H9 (cell line): Measurements from ENCODE around the gene RPE65. TPM values are rescaled to one million over a fixed set of nuclear protein-coding genes. Genes with fewer than 3 reads are reported as not detected.

Source experiments
- DNase-seq: peaks from one replicate; pipeline ENCODE4 v3.0.0-alpha.2; 2017
- H2AFZ ChIP-seq: one replicate; pipeline ENCODE4 v1.6.1; 2013; ENCODE audit warnings: mild to moderate bottlenecking, low read length, control low read depth, moderate library complexity
- H2AK5ac ChIP-seq: 2 replicates; pipeline ENCODE4 v1.6.1; 2013; ENCODE audit warnings: low read length, control low read depth, mixed read lengths; ENCODE audit not compliant: insufficient read length
- H2BK120ac ChIP-seq: one replicate; pipeline ENCODE4 v1.6.1; 2013; ENCODE audit warnings: low read depth, mild to moderate bottlenecking, low read length, control low read depth, inconsistent platforms; ENCODE audit not compliant: poor library complexity, severe bottlenecking
- H2BK12ac ChIP-seq: 2 replicates; pipeline ENCODE4 v1.6.1; 2013; ENCODE audit warnings: low read length, control low read depth, mixed read lengths, low read depth; ENCODE audit not compliant: insufficient read length
- H2BK15ac ChIP-seq: 2 replicates; pipeline ENCODE4 v1.6.1; 2013; ENCODE audit warnings: low read depth, low read length, control low read depth
- H2BK20ac ChIP-seq: one replicate; pipeline ENCODE4 v1.6.1; 2013; ENCODE audit warnings: low read depth, mild to moderate bottlenecking, low read length, control low read depth, inconsistent platforms; ENCODE audit not compliant: poor library complexity, severe bottlenecking
- H2BK5ac ChIP-seq: 2 replicates; pipeline ENCODE4 v1.6.1; 2013; ENCODE audit warnings: low read length, control low read depth, mixed read lengths; ENCODE audit not compliant: insufficient read length
- H3K14ac ChIP-seq: 2 replicates; pipeline ENCODE4 v1.6.1; 2013; ENCODE audit warnings: low read length, control low read depth; ENCODE audit not compliant: insufficient read depth
- H3K18ac ChIP-seq: 2 replicates; pipeline ENCODE4 v1.6.1; 2013; ENCODE audit warnings: low read depth, mild to moderate bottlenecking, mixed read lengths, low read length, control low read depth; ENCODE audit not compliant: insufficient read length
- H3K23ac ChIP-seq: 2 replicates; pipeline ENCODE4 v1.6.1; 2013; ENCODE audit warnings: low read length, control low read depth, mixed read lengths, low read depth; ENCODE audit not compliant: insufficient read length
- H3K23me2 ChIP-seq: 2 replicates; pipeline ENCODE4 v1.6.1; 2013; ENCODE audit warnings: low read depth, mild to moderate bottlenecking, mixed read lengths, low read length, control low read depth; ENCODE audit not compliant: insufficient read length, poor library complexity, severe bottlenecking
- H3K27ac ChIP-seq: 2 replicates; pipeline ENCODE4 v1.5.1; 2013; ENCODE audit warnings: low read length, control low read depth, mixed read lengths, low read depth; ENCODE audit not compliant: insufficient read length
- H3K27me3 ChIP-seq: 2 replicates; pipeline ENCODE4 v1.6.1; 2013; ENCODE audit warnings: low read length, control low read depth, inconsistent platforms; ENCODE audit not compliant: insufficient read depth
- H3K4ac ChIP-seq: 2 replicates; pipeline ENCODE4 v1.6.1; 2013; ENCODE audit warnings: low read depth, mild to moderate bottlenecking, control low read depth, inconsistent platforms, low read length, moderate library complexity
- H3K4me1 ChIP-seq: 2 replicates; pipeline ENCODE4 v1.6.1; 2013; ENCODE audit warnings: low read length, control low read depth, inconsistent platforms; ENCODE audit not compliant: insufficient read depth
- H3K4me2 ChIP-seq: 2 replicates; pipeline ENCODE4 v1.6.1; 2013; ENCODE audit warnings: low read length, control low read depth, mixed read lengths; ENCODE audit not compliant: insufficient read length, insufficient read depth
- H3K56ac ChIP-seq: 2 replicates; pipeline ENCODE4 v1.6.1; 2013; ENCODE audit warnings: low read depth, mild to moderate bottlenecking, mixed read lengths, low read length, control low read depth; ENCODE audit not compliant: insufficient read length
- H3K79me1 ChIP-seq: 2 replicates; pipeline ENCODE4 v1.6.1; 2013; ENCODE audit warnings: low read depth, mild to moderate bottlenecking, moderate library complexity, low read length, control low read depth, inconsistent platforms; ENCODE audit not compliant: insufficient read depth, poor library complexity, severe bottlenecking
- H3K79me2 ChIP-seq: 2 replicates; pipeline ENCODE4 v1.6.1; 2013; ENCODE audit warnings: low read length, control low read depth, inconsistent platforms; ENCODE audit not compliant: insufficient read depth
- H3K9ac ChIP-seq: 2 replicates; pipeline ENCODE4 v1.6.1; 2013; ENCODE audit warnings: low read length, control low read depth, mixed read lengths; ENCODE audit not compliant: insufficient read length; ENCODE audit errors: extremely low read depth
- H3K9me3 ChIP-seq: one replicate; pipeline ENCODE4 v1.6.1; 2013; ENCODE audit warnings: low read depth, low read length, inconsistent platforms; ENCODE audit not compliant: control insufficient read depth
- H3T11ph ChIP-seq: one replicate; pipeline ENCODE4 v1.6.1; 2013; ENCODE audit warnings: mild to moderate bottlenecking, low read length, control low read depth, inconsistent platforms
- H4K20me1 ChIP-seq: one replicate; pipeline ENCODE4 v1.6.1; 2013; ENCODE audit not compliant: control insufficient read depth, insufficient read length, insufficient read depth
- H4K5ac ChIP-seq: 2 replicates; pipeline ENCODE4 v1.6.1; 2013; ENCODE audit warnings: low read depth, mild to moderate bottlenecking, mixed read lengths, low read length, control low read depth; ENCODE audit not compliant: insufficient read length
- H4K8ac ChIP-seq: replicated peaks from 2 replicates; pipeline ENCODE4 v1.6.1; 2013; ENCODE audit warnings: low read length, control low read depth, mixed read lengths, low read depth; ENCODE audit not compliant: insufficient read length
- H4K91ac ChIP-seq: 2 replicates; pipeline ENCODE4 v1.6.1; 2013; ENCODE audit warnings: low read depth, mild to moderate bottlenecking, moderate library complexity, mixed read lengths, low read length, control low read depth; ENCODE audit not compliant: insufficient read length
- H3K27ac Mint-ChIP-seq, 3 experiments: 2 replicates in 2 of 3; 3 replicates in 1 of 3; pipeline ENCODE4 v1.8.0; 2020 to 2021; ENCODE audit warnings: mixed read lengths in 3 of 3, mild to moderate bottlenecking in 1 of 3, moderate library complexity in 1 of 3
- H3K27me3 Mint-ChIP-seq: 2 replicates; pipeline ENCODE4 v1.8.0; 2021; ENCODE audit warnings: low read depth, mild to moderate bottlenecking, moderate library complexity, mixed read lengths
- H3K36me3 Mint-ChIP-seq, 3 experiments: 2 replicates in 2 of 3; 3 replicates in 1 of 3; pipeline ENCODE4 v1.8.0; 2020 to 2021; ENCODE audit warnings: low read depth in 3 of 3, mixed read lengths in 3 of 3; ENCODE audit not compliant: insufficient read depth in 1 of 3
- H3K4me1 Mint-ChIP-seq, 2 experiments: 2 replicates each; pipeline ENCODE4 v1.8.0; 2020; ENCODE audit warnings: mixed read lengths in 2 of 2
- H3K4me3 Mint-ChIP-seq, 2 experiments: 2 replicates in 1 of 2; 3 replicates in 1 of 2; pipeline ENCODE4 v1.8.0; 2020 to 2021; ENCODE audit warnings: mild to moderate bottlenecking in 2 of 2, mixed read lengths in 2 of 2, moderate library complexity in 1 of 2
- H3K9me3 Mint-ChIP-seq, 2 experiments: 2 replicates in 1 of 2; 3 replicates in 1 of 2; pipeline ENCODE4 v1.8.0; 2020; ENCODE audit warnings: mild to moderate bottlenecking in 2 of 2, mixed read lengths in 2 of 2, moderate library complexity in 1 of 2
- WGBS: extraction: QIAGEN DNeasy Blood & Tissue Kit; methylation state at CpG from one replicate; pipeline ENCODE4 v1.1.7; 2013; ENCODE audit warnings: missing lambda C conversion rate, low lambda C conversion rate, mixed read lengths; ENCODE audit not compliant: insufficient read length; ENCODE audit errors: extremely low coverage; 5-methylcytosine and 5-hydroxymethylcytosine counted together
- total RNA-seq: library from RNA; stranded (reverse); gene quantifications from 2 replicates; pipeline ENCODE4 v1.2.1, GENCODE V29; 2021
- TF ChIP-seq, protein P1 (sequence below): fragments of 200-600 bp; sonication (generic); conservative IDR thresholded peaks from 3 replicates; pipeline ENCODE4 v1.8.0; 2021; ENCODE audit warnings: antibody characterized with exemption, mild to moderate bottlenecking

The RPE65 gene
- total RNA-seq, 1 experiment from 2014 or later, result not detected

DNA sequence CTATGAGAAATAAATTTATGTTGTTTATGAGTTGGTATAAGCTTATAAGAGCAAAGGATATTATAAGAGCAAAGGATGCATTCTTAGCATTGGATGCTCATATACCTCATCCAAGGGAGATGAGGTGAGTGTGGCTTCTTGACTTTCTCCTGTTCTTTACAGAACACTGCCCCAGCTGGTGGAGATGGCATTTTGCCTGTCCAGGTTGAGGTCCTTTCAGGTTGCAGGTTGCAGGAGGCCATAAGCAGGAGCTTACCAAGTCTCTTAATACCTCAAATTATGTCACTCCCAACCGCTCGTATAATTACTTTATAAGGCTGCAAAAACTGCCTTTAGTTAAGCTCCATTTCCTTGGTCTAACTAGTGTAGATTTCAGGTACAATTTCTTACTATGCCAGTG, 66.7 kb downstream of the RPE65 start:
- TF ChIP-seq, protein P1, sequence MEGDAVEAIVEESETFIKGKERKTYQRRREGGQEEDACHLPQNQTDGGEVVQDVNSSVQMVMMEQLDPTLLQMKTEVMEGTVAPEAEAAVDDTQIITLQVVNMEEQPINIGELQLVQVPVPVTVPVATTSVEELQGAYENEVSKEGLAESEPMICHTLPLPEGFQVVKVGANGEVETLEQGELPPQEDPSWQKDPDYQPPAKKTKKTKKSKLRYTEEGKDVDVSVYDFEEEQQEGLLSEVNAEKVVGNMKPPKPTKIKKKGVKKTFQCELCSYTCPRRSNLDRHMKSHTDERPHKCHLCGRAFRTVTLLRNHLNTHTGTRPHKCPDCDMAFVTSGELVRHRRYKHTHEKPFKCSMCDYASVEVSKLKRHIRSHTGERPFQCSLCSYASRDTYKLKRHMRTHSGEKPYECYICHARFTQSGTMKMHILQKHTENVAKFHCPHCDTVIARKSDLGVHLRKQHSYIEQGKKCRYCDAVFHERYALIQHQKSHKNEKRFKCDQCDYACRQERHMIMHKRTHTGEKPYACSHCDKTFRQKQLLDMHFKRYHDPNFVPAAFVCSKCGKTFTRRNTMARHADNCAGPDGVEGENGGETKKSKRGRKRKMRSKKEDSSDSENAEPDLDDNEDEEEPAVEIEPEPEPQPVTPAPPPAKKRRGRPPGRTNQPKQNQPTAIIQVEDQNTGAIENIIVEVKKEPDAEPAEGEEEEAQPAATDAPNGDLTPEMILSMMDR, result 0 out of 3 replicates have a peak, but pooled peaks have one; percentile 9
- H3K27ac Mint-ChIP-seq, result no peak overlapping the region
- no peak overlapping the region for H3K4me2 ChIP-seq
- H3K79me1 ChIP-seq, result no peaks in the 10 kb centered on the region
- H2BK15ac ChIP-seq, result no peak overlapping the region
- H3K4me1 ChIP-seq, result no peaks in the 10 kb centered on the region
- H3K23me2 ChIP-seq, result no peaks in the 10 kb centered on the region
- H3K9me3 ChIP-seq, result no peaks in the 10 kb centered on the region
- H2BK20ac ChIP-seq, result no peak overlapping the region
- H3T11ph ChIP-seq, result no peak overlapping the region
- no peaks in the 10 kb centered on the region for H3K27me3 Mint-ChIP-seq
- no peak overlapping the region for H3K27ac ChIP-seq
- no peak overlapping the region for H3K18ac ChIP-seq
- no peak overlapping the region for H2BK5ac ChIP-seq
- H3K4ac ChIP-seq, result no peak overlapping the region
- H4K91ac ChIP-seq, result no peak overlapping the region
- no peaks in the 10 kb centered on the region for H3K27me3 ChIP-seq
- H3K9ac ChIP-seq, result no peak overlapping the region
- no peaks in the 10 kb centered on the region for H3K79me2 ChIP-seq
- H3K56ac ChIP-seq, result no peak overlapping the region
- H3K36me3 Mint-ChIP-seq, result peaks cover 11 to 21% (median 15%) of the 10 kb centered on the region in 3 experiments
- no peak overlapping the region for H2AK5ac ChIP-seq
- H4K20me1 ChIP-seq, result no peaks in the 10 kb centered on the region
- H3K9me3 Mint-ChIP-seq, result peaks cover 20 to 31% of the 10 kb centered on the region in 2 experiments
- WGBS, result no CpG with 5 or more reads among the region's 2 CpGs
- H2BK12ac ChIP-seq, result no peak overlapping the region
- H3K4me3 Mint-ChIP-seq, result no peak overlapping the region
- no peak overlapping the region for H4K5ac ChIP-seq
- H2BK120ac ChIP-seq, result no peak overlapping the region
- H3K4me1 Mint-ChIP-seq, result no peaks in the 10 kb centered on the region
- no peak overlapping the region for H2AFZ ChIP-seq
- DNase-seq, result no peak
- H3K23ac ChIP-seq, result no peak overlapping the region
- no peak overlapping the region for H3K14ac ChIP-seq
- H4K8ac ChIP-seq, result no peak overlapping the region
